Activated naive CD4-positive, alpha-beta T cell treated with anti-CD3 and anti-CD28 coated beads, Interleukin-2, amount 50 U/mL, for 72 hours (primary cell): ENCODE results near the gene PTPRM. TPM values are rescaled to one million over a fixed set of nuclear protein-coding genes. Genes with fewer than 3 reads are reported as not detected.

ENCODE experiments used
- ATAC-seq, 2 donors: fragments of 150-1000 bp; cut with Tn5 transposase; 2 replicates each; pipeline ENCODE4 v1.10.0; 2021; ENCODE audit warnings: mild to moderate bottlenecking in 2 of 2, moderate library complexity in 2 of 2
- DNase-seq, 2 donors: peaks; one replicate each; pipeline ENCODE4 v3.0.0; 2021 to 2022; ENCODE audit warnings: low spot score in 2 of 2
- H3K27ac Mint-ChIP-seq, 2 donors: one replicate each; pipeline ENCODE4 v1.8.0; 2022; ENCODE audit warnings: mild to moderate bottlenecking in 2 of 2, mixed read lengths in 2 of 2
- H3K36me3 Mint-ChIP-seq, 2 donors: one replicate each; pipeline ENCODE4 v1.8.0; 2022; ENCODE audit warnings: mixed read lengths in 2 of 2
- H3K9me3 Mint-ChIP-seq, 2 donors: one replicate each; pipeline ENCODE4 v1.8.0; 2022; ENCODE audit warnings: mixed read lengths in 2 of 2
- total RNA-seq, 2 donors: library from RNA; stranded (reverse); gene quantifications; one replicate each; pipeline ENCODE4 v1.2.3, GENCODE V29; 2022

The PTPRM gene
- total RNA-seq, 2 donors from 2014 or later: 1.7 to 2.8 TPM

DNA sequence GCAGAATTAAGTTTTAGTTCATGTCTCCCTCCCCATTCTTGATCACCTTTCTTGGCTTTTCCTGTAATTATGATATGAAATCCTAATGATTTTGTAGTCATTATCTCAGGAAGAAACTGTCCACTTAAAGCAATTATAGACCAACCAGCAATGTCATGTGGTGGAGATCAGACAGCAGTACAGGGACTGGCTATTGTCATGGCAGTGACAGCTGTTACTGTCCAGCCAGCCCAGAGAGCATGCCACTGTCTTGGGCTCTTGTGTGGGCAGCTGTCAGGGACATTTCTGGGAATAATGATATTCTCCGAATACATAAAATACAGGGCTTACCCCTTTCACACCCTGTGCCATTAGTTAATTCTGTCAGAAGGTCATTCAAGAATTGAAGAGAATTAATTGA is 686.8 kb downstream of the PTPRM start:
- Mint-ChIP-seq H3K36me3 (no peaks in the 10 kb centered on the region), H3K27ac (no peak overlapping the region), H3K9me3 (no peaks in the 10 kb centered on the region)
- no peak for DNase-seq
- ATAC-seq: no peak

DNA sequence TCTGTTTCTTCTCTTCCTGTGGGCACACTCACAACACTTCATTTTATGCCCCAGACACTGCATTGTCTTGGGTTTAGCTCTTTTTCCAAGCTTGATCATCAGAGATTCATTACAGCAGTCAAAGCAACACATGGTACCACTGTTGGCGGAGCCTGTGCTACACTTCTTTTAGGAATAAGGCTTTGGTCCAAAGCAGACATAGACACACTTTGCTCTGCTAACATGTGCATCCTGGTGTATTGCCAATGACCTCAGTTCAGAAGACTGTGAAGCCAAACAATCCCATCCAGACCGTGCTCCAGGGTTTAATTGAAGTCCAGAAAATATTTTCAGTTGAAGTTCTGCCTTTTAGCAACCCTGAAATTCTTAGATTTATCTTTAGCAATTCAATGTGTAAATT is 687.5 kb downstream of the PTPRM start:
- DNase-seq (no peak), ATAC-seq (no peak)
- Mint-ChIP-seq H3K27ac (no peak overlapping the region), H3K36me3 (no peaks in the 10 kb centered on the region), H3K9me3 (no peaks in the 10 kb centered on the region)

DNA sequence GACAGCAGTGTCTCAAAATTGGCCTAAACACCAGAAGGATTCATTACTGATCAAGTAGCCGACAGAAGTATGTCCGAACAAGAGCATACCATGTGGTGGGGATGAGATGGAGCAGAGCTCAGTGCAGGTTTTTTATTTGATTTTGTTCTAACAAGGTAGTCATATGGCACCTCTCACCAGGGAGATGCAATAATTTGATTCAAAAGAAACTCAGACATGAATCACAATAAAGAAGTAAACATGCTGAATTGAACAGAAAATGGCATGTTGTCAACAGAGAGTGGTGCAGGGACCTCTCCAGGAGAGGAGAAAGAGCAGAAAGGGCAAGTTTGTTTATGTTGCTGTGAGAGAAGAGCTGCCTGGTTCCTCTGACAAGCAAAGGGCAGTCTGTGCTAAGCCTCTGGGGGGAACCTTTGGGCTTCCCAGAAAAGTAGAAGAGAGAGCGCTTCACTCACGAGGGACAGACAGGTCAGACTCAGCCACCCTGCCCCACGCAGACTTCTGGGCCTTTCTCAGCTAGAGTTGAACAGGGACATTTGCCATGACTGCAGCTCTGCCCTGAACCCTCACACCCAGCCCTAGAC is 690.8 kb downstream of the PTPRM start:
- Mint-ChIP-seq H3K9me3 (no peaks in the 10 kb centered on the region), H3K36me3 (no peaks in the 10 kb centered on the region), H3K27ac (peak overlapping the region in 1 of 2 donors; percentile 74)
- DNase-seq (no peak), ATAC-seq (no peak)

DNA sequence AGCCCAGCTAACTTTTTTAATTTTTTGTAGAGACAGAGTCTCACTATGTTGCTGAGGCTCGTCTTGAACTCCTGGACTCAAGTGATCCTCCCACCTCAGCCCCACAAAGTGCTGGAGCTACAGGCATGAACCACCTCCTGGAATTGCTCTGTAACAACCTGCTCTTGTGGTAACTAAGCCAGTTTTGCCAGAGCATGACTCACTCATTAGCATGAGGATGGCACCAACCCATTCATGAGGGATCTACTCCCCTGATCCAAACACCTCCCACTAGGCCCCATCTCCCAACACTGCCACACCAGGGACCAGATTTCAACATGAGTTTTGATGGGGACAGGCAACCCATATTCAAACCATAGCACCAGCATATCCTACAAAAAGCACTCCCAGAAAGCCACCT is 693.2 kb downstream of the PTPRM start:
- Mint-ChIP-seq H3K9me3 (peaks cover 0 to 3% of the 10 kb centered on the region in 2 donors), H3K27ac (no peak overlapping the region), H3K36me3 (no peaks in the 10 kb centered on the region)
- DNase-seq: no peak
- ATAC-seq: no peak

DNA sequence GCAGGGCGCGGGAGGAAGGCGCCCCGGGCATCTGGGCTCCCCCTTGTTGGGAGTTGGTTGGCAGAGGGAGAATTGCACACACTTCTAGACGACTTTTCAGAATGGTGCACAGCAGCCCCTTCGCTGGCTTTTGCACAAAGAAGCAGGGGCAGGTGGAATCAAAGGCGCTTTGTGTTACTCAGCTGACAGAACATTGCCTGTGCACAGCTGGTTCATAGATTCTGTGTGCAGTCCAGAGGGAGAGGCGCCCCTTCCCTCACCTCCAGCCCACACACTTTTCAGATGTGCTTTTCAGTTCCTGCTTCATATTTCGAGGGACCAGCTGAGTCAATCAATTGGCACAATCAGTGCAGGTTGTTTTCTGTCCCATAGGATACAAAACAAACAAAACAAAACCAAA is 693.7 kb downstream of the PTPRM start:
- H3K36me3 Mint-ChIP-seq: no peaks in the 10 kb centered on the region
- H3K27ac Mint-ChIP-seq: no peak overlapping the region
- no peak for DNase-seq
- peaks cover 1 to 4% of the 10 kb centered on the region in 2 donors for H3K9me3 Mint-ChIP-seq
- no peak for ATAC-seq

DNA sequence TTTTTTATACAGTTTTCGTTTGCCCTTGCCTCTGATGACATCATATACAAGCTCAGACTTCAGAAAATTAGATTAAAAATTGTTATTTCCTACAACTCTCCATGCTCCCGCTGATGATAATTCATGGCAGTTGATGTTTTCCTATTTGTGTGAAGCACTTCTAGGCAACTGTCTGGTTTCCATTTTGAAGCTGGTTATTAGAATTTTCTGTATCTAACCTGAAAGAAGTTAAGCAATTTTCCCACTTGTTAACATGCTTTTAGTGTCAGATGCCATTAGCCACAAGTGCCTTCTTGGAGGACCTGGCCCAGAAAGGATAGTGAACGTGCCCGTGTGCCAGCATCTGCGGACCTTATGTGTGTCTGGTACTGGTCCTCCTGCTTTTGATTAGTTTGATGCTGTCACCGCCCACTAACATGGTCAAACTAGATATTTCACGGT is 694.6 kb downstream of the PTPRM start:
- H3K27ac Mint-ChIP-seq: no peak overlapping the region
- ATAC-seq (no peak), DNase-seq (no peak)
- H3K9me3 Mint-ChIP-seq: peaks cover 4 to 7% of the 10 kb centered on the region in 2 donors
- H3K36me3 Mint-ChIP-seq: no peaks in the 10 kb centered on the region

DNA sequence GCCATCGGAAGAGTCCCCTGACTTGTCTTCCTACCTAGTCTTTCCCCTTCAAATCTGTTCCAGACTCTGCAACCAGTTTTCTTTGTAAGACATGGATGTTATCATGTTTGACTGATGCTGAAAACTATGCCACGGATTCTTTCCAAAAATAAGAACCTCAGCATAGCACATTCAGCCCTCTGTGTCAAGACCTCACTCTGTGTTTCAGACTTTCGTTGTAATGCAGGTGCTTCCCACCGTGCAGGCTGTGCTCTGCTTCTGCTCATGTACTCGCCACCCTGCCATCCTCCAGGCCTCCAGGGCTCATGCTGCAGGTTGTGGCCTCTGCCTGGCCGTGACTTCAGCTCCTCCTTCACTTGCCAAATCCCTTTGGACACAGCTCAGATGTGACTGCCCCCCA is 695.1 kb downstream of the PTPRM start:
- DNase-seq (no peak), ATAC-seq (no peak)
- Mint-ChIP-seq H3K27ac (no peak overlapping the region), H3K36me3 (no peaks in the 10 kb centered on the region), H3K9me3 (peaks cover 4 to 7% of the 10 kb centered on the region in 2 donors)

DNA sequence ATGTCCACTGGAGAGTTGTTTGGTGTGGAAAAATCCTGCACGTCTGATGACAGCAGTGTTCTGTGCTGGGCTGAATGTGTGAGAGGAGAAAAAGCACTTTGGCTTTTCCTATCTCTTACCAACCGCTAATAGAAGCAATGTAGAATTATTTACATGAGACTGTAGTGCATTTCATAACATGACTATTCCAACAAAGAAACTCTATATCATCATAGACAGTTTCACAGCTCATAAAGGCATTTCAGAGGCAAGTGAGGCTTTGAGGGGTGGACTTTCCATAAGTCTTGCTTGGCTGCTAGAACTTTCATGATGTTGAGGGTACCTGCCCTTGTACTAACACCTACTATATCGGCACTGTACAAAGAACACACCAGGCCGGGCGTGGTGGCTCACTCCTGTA is 697.0 kb downstream of the PTPRM start:
- peaks cover 4 to 7% of the 10 kb centered on the region in 2 donors for H3K9me3 Mint-ChIP-seq
- DNase-seq: no peak

DNA sequence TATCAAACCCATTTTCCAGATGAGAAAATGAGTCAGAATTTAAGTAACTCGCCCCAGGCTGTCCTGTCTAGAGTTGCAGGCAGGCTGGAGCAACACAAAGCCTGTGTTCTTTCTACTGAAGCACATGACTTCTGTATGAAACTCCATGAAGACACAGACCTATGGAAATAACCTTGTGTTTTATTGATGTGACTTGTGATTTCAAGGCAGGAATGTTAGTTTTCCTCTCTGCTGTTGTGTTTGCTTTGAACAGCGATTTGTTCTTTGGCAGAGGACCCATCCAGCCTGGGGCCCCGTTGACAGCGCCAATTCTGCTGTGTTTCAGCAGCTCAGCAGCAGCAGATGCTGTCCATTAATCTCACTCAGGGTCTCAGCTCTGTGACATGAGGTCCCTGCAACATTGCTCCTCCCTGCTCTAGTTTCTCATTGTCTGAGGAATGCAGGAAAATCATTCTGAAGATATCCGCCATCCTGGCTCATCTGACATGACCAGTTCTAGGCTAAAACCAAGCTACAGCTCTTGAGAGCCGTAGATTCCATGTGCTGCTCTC is 697.8 kb downstream of the PTPRM start:
- peaks cover 4 to 7% of the 10 kb centered on the region in 2 donors for H3K9me3 Mint-ChIP-seq
- no peak overlapping the region for H3K27ac Mint-ChIP-seq
- no peak for DNase-seq
- no peak for ATAC-seq
- no peaks in the 10 kb centered on the region for H3K36me3 Mint-ChIP-seq

More for the DNA sequence above, 697.0 kb downstream of the PTPRM start:
- no peak for ATAC-seq
- Mint-ChIP-seq H3K27ac (peak overlapping the region in 1 of 2 donors; percentile 10), H3K36me3 (no peaks in the 10 kb centered on the region)

DNA sequence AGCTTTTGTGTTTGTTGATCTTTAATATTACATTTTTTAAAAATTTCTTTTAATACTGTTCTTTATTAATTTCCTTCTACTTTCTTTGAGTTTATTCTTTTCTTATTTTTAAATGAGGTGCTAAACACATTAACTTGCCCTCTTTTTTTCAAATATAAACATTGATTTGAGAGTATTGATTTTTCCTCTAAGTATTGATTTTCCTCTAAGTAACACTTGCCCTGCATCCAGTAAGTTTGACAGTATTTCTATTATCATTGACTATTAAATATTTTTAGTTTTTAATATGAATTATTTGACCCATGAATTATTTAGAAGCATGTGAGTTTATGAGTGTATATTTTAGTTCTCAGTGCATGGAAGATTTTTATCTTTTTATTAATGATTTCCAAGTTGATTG is 705.1 kb downstream of the PTPRM start:
- no peaks in the 10 kb centered on the region for H3K36me3 Mint-ChIP-seq
- DNase-seq (no peak), ATAC-seq (no peak)
- H3K27ac Mint-ChIP-seq: no peak overlapping the region
- H3K9me3 Mint-ChIP-seq: peaks cover 0 to 6% of the 10 kb centered on the region in 2 donors

DNA sequence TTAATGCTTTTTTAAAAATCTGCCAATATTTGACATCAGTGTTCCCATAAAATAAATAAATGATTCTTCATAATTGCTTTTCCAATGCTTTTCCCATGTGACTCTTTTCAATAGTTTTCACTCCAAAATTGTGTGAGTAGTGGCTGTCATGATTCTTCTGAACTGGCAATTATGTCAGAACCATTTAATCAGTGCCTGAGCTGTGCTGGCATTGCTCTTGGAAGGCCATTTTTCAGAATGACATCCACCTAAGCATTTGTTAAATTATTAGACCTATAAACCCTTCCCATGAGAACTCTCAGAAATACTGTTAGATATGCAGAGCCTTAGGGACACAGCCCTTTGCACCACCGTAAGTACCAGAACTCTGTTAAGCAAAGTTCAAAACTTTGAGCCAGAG is 707.3 kb downstream of the PTPRM start:
- no peak for ATAC-seq
- no peak for DNase-seq
- H3K27ac Mint-ChIP-seq: no peak overlapping the region
- peaks cover 0 to 6% of the 10 kb centered on the region in 2 donors for H3K9me3 Mint-ChIP-seq
- no peaks in the 10 kb centered on the region for H3K36me3 Mint-ChIP-seq

DNA sequence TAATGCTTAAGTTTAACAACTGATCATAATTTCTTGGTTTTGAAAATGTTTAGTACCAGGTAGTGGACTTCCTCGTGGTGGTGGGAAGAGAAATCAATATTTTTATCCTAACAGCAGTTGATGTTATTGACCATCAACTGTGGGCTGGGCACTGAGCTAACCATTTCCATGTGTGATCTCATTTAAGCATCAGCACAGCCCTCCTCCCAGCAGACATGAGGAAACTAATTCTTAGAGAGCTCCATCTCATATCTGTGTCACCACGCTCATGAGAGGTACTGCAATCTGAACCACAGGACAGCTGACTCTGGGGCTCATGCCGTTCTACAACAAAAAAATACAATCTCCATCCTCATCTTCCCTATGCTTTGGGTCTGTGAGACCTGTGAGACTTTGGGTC is 709.3 kb downstream of the PTPRM start:
- no peak overlapping the region for H3K27ac Mint-ChIP-seq
- ATAC-seq: no peak
- H3K9me3 Mint-ChIP-seq: peaks cover 0 to 6% of the 10 kb centered on the region in 2 donors
- no peaks in the 10 kb centered on the region for H3K36me3 Mint-ChIP-seq
- DNase-seq: no peak

DNA sequence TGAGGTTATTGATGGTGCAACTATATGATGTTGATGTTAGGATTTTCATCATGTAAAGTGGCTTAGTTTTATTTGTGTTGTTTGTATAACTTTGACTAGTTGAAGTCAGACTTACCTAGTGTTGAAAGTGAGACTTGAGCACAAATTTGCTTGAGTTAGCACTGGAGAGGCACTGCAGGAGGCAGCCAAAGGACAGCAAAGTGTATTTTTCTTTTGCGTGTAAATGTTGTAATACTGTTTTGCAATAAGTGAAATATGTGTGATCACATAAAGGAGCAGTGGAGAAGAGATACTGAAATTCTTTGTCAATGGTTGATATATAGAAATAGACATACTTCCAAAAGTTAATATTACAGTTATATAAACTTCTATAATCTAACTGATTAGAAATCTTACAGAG is 710.2 kb downstream of the PTPRM start:
- Mint-ChIP-seq H3K9me3 (peaks cover 0 to 6% of the 10 kb centered on the region in 2 donors), H3K36me3 (no peaks in the 10 kb centered on the region), H3K27ac (no peak overlapping the region)
- ATAC-seq: no peak
- DNase-seq: no peak

DNA sequence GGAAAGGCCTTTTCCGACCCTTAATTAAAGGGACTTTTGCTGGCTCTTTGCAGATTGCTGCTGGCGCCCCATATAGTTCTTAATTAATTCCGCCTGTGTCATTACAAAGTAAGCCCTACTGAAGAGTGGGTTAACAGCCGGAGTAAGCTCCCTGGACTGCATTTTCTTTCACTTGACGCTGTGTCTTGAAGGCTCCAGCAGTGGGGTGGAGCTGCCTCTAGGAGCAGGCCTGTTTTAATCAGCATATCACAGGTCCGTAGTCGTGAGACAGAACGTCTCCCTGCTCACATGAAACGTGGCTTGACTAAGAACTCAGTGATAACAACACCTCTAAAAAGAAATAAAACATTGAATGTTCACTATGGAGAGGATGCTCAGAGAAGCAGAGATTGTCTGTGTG is 712.2 kb downstream of the PTPRM start:
- Mint-ChIP-seq H3K27ac (no peak overlapping the region), H3K36me3 (no peaks in the 10 kb centered on the region), H3K9me3 (peaks cover 0 to 6% of the 10 kb centered on the region in 2 donors)
- ATAC-seq: no peak
- no peak for DNase-seq

DNA sequence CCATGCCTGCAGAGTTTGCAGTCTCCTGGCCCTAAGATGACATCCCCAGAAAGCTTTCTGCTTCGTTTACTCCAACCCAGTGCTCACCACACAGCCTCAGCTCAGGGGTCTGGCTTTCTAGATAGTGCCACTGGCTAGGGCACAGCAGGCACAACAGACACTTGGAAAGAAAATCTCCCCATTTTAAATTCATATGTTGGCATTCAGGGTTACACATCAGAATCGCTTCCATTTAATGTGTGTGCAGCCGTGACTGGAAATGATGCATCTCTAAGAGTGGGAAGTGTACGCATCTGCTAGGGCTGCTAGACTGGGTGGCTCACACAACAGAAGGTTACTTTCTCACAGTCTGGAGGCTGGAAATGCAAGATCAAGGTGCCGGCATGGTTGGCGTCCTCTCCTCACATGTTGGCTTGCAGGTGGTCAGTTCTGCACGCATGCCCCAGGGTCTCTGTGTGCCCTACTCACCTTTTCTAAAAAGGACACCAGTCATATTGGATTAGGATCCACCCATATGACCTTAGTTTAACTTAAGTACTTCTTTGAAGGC is 712.7 kb downstream of the PTPRM start:
- ATAC-seq (no peak), DNase-seq (no peak)
- Mint-ChIP-seq H3K36me3 (no peaks in the 10 kb centered on the region), H3K9me3 (peaks cover 0 to 6% of the 10 kb centered on the region in 2 donors), H3K27ac (no peak overlapping the region)

DNA sequence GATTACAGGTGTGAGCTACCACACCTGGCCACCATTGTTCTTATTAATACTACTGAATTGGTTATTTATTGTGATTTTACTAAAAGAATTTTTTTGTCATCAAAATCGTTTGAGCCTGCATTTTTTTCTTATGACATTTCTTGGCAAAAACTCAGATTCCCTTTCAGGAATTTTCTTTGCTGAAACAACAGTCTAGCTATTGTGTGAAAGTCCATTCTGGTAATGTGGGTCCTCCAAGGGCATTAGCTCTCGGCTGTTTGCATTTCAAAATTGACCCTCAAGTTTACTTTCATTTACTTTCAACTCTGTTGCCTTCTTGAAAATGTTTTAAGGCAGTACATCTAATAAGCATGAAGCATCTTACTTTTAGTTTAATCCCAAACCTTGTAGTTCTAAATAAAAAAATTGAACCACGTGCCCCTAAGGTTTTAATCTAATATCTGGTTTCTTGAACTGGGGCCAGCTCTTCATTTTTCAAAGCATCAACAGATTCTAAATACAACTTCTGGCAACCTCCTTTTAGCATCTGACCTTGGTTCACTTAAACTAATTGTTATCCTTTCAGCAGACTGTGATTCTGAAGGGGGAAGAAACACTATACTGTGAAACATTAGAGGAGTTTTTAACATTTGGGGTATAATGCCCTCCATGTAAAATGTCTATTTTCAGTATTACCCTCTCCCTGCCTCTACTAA is 716.9 kb downstream of the PTPRM start:
- no peaks in the 10 kb centered on the region for H3K36me3 Mint-ChIP-seq
- no peaks in the 10 kb centered on the region for H3K9me3 Mint-ChIP-seq
- no peak for DNase-seq
- ATAC-seq: no peak
- no peak overlapping the region for H3K27ac Mint-ChIP-seq

DNA sequence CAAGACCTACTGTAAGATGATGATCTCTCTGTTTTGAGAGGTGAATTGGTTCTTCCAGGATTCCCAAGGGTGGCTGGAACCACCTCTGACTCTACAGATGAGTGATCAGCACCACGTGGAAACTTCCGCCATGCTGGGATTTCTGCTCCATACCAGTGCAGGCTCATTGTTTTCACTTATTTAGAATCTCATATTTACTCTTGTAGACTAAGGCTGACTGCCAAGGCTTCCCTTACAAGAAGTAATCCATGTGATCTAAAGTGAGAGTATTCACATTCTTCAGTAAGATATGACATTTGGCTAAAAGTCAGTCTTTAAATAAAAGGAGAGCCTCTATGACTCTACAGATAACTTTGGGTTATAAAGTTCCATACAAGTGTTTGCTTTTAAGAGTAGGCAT is 719.2 kb downstream of the PTPRM start:
- Mint-ChIP-seq H3K9me3 (no peaks in the 10 kb centered on the region), H3K27ac (no peak overlapping the region), H3K36me3 (no peaks in the 10 kb centered on the region)
- ATAC-seq (no peak), DNase-seq (no peak)
